ENCODE data around the gene PRIMA1.

Gene PRIMA1, protein sequence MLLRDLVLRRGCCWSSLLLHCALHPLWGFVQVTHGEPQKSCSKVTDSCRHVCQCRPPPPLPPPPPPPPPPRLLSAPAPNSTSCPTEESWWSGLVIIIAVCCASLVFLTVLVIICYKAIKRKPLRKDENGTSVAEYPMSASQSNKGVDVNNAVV

DNA sequence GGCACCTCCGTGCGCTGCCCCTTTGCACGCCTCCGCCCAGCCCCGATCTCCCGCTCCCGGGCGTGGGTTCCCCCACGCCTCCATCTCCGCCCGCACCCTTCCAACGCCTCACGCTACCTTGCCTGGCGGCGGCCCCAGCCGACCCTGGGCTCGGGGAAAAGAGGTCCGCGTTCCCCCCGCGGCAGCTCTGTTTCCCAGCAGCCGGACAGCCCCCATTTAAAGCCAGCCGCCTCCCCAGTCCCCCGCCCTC lies at the start of gene PRIMA1:
TSS of gene PRIMA1 (minus strand) at position 193 of the 250 bp plus-strand sequence. CDS start 767 bp downstream, outside the sequence.
- Histone ChIP-seq H3K27ac (no peak within 1 kb of the TSS), H3K4me3 (ENCODE audit: low read depth, low read length) (no peak within 1 kb of the TSS), H3K36me3 (replicated peaks) (no peaks in the 10 kb centered on the region), H3K27me3 (replicated peaks) (peaks cover 28% of the 10 kb centered on the region)
- TF ChIP-seq, protein P1, sequence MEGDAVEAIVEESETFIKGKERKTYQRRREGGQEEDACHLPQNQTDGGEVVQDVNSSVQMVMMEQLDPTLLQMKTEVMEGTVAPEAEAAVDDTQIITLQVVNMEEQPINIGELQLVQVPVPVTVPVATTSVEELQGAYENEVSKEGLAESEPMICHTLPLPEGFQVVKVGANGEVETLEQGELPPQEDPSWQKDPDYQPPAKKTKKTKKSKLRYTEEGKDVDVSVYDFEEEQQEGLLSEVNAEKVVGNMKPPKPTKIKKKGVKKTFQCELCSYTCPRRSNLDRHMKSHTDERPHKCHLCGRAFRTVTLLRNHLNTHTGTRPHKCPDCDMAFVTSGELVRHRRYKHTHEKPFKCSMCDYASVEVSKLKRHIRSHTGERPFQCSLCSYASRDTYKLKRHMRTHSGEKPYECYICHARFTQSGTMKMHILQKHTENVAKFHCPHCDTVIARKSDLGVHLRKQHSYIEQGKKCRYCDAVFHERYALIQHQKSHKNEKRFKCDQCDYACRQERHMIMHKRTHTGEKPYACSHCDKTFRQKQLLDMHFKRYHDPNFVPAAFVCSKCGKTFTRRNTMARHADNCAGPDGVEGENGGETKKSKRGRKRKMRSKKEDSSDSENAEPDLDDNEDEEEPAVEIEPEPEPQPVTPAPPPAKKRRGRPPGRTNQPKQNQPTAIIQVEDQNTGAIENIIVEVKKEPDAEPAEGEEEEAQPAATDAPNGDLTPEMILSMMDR (IDR thresholded peaks at IDR 0.05; ENCODE audit: low read depth, low read length, missing control alignments): no peak
- in situ Hi-C loops (cut with HindIII; ENCODE audit: low pct_ligation_motif_present, low sequenced_read_pairs): no loop called here
- DNase-seq: no peak

DNA sequence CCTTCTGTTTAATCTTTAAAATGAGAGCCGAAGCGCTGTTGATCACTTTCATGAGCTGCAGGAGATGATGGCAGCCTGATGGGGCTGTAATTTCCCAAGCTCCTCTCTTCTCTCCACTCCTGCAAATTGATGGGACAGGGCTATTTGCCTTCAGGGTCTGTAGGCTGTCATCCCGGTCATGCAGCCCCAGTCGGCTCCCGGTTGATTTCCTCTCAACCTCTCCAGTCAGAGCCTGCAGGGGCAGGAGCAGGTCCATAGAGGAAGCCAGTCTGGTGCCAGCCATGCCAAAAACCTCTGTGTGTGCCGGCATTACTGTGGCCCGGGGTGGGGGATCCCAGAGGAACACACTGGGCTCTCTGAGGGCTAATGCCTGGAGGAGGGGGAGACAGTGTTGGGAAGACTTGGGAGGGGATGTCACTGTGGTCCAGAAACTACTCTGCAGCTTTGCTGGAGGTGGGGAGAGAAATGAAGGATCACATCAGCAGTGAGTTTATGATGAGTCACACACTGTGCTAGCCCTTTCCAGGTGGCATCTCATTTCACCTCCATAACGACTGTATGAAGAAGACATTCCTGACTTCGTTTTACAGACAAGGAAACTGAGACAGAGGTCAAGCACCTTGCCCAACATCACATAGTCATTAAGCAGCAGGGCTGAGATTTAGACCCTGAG lies 46.5 kb upstream of the PRIMA1 start:
- TF ChIP-seq, protein P1 (IDR thresholded peaks at IDR 0.05; ENCODE audit: low read depth, low read length, missing control alignments): no peak
- no peak for DNase-seq
- no peak overlapping the region for H3K4me3 ChIP-seq (ENCODE audit: low read depth, low read length)
- no peaks in the 10 kb centered on the region for H3K27me3 ChIP-seq (replicated peaks)
- H3K27ac ChIP-seq: no peak overlapping the region
- H3K36me3 ChIP-seq (replicated peaks): no peaks in the 10 kb centered on the region
- in situ Hi-C loops (cut with HindIII; ENCODE audit: low pct_ligation_motif_present, low sequenced_read_pairs): no loop called here

DNA sequence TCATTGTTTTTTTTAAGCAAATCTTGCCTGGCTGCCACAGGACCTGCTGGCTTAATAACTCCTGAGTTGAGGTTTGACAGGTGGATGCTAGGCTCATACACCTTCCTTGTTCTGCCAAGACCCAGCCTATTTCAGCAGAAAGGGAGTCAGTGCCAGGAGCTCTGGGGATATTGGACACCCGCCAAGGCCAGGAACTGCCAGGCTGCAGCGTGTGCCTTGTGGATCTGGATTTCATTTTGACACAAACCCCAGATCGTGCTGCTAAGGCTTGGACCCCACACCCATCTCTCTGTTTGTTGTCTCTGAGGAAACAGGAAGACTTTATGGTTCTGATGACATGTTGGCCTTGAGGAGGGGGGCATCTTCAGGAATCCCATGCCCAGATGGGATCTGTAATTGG lies 44.4 kb upstream of the PRIMA1 start:
- no peak for DNase-seq
- TF ChIP-seq, protein P1 (IDR thresholded peaks at IDR 0.05; ENCODE audit: low read depth, low read length, missing control alignments): no peak
- no peak overlapping the region for H3K27ac ChIP-seq
- H3K4me3 ChIP-seq (ENCODE audit: low read depth, low read length): no peak overlapping the region
- H3K27me3 ChIP-seq (replicated peaks): no peaks in the 10 kb centered on the region
- H3K36me3 ChIP-seq (replicated peaks): no peaks in the 10 kb centered on the region
- in situ Hi-C loops (cut with HindIII; ENCODE audit: low pct_ligation_motif_present, low sequenced_read_pairs): no loop called here

DNA sequence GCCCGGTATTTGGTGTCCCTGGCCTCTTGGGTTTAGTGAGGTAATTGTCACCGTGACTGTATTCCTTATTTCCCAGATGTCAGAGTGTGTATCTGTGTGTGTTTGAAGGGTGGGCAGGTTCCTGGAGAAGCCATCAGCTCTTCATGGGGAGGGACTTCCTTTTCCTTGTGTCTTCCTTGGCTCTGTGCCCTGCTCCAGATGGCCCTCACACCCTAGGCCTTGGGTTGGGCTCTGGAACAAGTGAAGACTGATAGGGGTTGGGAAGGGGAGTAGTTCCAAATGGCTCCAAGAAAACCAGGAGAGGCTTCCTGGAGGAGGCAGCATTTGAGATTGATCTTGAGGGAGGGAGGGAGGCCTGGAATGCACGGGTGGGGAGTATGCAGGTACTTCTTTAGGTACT lies 43.8 kb upstream of the PRIMA1 start:
- Histone ChIP-seq H3K36me3 (replicated peaks) (no peaks in the 10 kb centered on the region), H3K27ac (no peak overlapping the region), H3K4me3 (ENCODE audit: low read depth, low read length) (no peak overlapping the region), H3K27me3 (replicated peaks) (no peaks in the 10 kb centered on the region)
- in situ Hi-C loops (cut with HindIII; ENCODE audit: low pct_ligation_motif_present, low sequenced_read_pairs): no loop called here
- no peak for DNase-seq
- TF ChIP-seq, protein P1 (IDR thresholded peaks at IDR 0.05; ENCODE audit: low read depth, low read length, missing control alignments): no peak

DNA sequence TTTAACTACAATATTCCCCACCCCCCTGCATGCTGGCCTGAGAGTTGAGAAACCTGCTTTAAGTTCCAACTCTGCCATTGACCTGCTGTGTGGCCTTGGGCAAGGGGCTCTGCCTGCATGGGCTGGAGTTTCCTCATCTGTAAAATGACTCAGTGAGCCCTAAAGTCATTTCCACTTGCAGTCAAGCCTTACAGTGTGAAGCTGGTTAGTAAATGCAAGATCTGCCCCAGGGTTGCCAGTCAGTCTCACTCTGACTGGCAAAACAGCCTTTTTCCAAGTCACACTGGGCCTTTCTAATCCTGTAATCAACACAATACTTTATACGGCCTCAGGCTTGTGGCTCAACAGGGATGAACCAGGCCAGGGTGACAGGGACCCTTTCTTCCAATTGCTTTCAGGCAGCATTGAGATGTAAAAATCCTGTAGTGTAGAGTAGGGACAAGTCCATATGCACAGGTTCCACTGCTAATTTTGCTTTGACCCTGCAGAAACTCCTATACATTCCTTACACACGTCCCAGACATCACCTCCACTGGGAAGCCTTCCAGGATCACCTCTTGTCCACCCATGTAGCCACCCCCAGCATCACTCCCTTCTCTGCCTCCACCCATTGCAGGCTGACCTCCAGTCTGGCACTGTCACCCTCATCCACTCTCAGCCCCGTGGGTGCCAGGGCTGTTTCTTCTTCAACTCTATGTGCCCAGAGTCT lies 42.6 kb upstream of the PRIMA1 start:
- no peak overlapping the region for H3K4me3 ChIP-seq (ENCODE audit: low read depth, low read length)
- no peak for DNase-seq
- TF ChIP-seq, protein P1 (IDR thresholded peaks at IDR 0.05; ENCODE audit: low read depth, low read length, missing control alignments): no peak
- H3K27ac ChIP-seq: no peak overlapping the region
- H3K36me3 ChIP-seq (replicated peaks): no peaks in the 10 kb centered on the region
- in situ Hi-C loops (cut with HindIII; ENCODE audit: low pct_ligation_motif_present, low sequenced_read_pairs): no loop called here
- no peaks in the 10 kb centered on the region for H3K27me3 ChIP-seq (replicated peaks)
